Endothelial cell of umbilical vein (primary cell): ENCODE results near the gene KCTD10. TPM values are rescaled to one million over a fixed set of nuclear protein-coding genes. Genes with fewer than 3 reads are reported as not detected.
A peak's percentile ranks its signal among the peaks of the same experiment; 100 is the strongest.

Experiments
- BruUV-seq: library from RNA; stranded (reverse); fragments of 400-500 nt; replicated peaks from 2 replicates; lab custom pipeline; 2021; lab: Mats Ljungman, UMichigan
- CTCF ChIA-PET: fragments of 300-600, 350-600 bp; sonication (Branson Sonifier 250); formaldehyde crosslinking; loops from one replicate; lab custom pipeline; 2021; ENCODE audit warnings: antibody characterized with exemption, inconsistent platforms; lab: Charles Lee
- POLR2A ChIA-PET: fragments of 300-600, 350-600 bp; sonication (Branson Sonifier 250); formaldehyde crosslinking; loops from one replicate; lab custom pipeline; 2021; ENCODE audit warnings: antibody characterized with exemption, inconsistent platforms; lab: Charles Lee
- DNase-seq: peaks from one replicate; pipeline ENCODE4 v3.0.0-alpha.2; 2011; ENCODE audit warnings: low read depth, low spot score
- FAIRE-seq: peaks from 2 replicates; lab custom pipeline; 2011; peaks lifted over from hg19 to GRCh38; lab: Jason Lieb, UNC
- H2AFZ ChIP-seq: 2 replicates; pipeline ENCODE4 v1.6.0; 2012; ENCODE audit warnings: low read depth, low read length, control low read depth, inconsistent platforms
- H3K27ac ChIP-seq: 2 replicates; pipeline ENCODE4 v1.5.1; 2011; ENCODE audit warnings: low read depth, mild to moderate bottlenecking, control low read depth, low read length, moderate library complexity; ENCODE audit not compliant: insufficient read depth
- H3K27me3 ChIP-seq, 2 experiments: 2 replicates each; pipeline versions ENCODE4 v1.6.0 to v1.6.1; 2011; ENCODE audit warnings: low read length in 2 of 2, mixed read lengths in 1 of 2; ENCODE audit not compliant: control insufficient read depth in 2 of 2, insufficient read depth in 2 of 2
- H3K36me3 ChIP-seq, 2 experiments: 2 replicates in 1 of 2; 3 replicates in 1 of 2; pipeline ENCODE4 v1.5.1; 2011; ENCODE audit warnings: low read length in 2 of 2, mild to moderate bottlenecking in 1 of 2, moderate library complexity in 1 of 2; ENCODE audit not compliant: control insufficient read depth in 2 of 2, insufficient read depth in 2 of 2; ENCODE audit errors: extremely low read depth in 1 of 2
- H3K4me1 ChIP-seq: 3 replicates; pipeline ENCODE4 v1.5.1; 2011; ENCODE audit warnings: mild to moderate bottlenecking, low read length; ENCODE audit not compliant: control insufficient read depth, insufficient read depth; ENCODE audit errors: extremely low read depth
- H3K4me2 ChIP-seq: 2 replicates; pipeline ENCODE4 v1.6.1; 2011; ENCODE audit warnings: low read length, control low read depth, mixed read lengths; ENCODE audit not compliant: insufficient read depth
- H3K4me3 ChIP-seq, 3 experiments: fragments of 200-600 bp in 1 of 3; sonication (generic), shearing (Covaris generic) in 1 of 3; replicated peaks in 1 of 3; 2 replicates each; pipeline ENCODE4 v1.5.1; 2011 to 2016; ENCODE audit warnings: control low read depth in 3 of 3, low read length in 3 of 3, mild to moderate bottlenecking in 2 of 3, inconsistent platforms in 1 of 3, low read depth in 1 of 3, moderate library complexity in 1 of 3; ENCODE audit not compliant: insufficient read depth in 1 of 3
- H3K79me2 ChIP-seq: 2 replicates; pipeline ENCODE4 v1.6.0; 2012; ENCODE audit warnings: low read length, inconsistent platforms; ENCODE audit not compliant: control insufficient read depth, insufficient read depth
- H3K9ac ChIP-seq: replicated peaks from 2 replicates; pipeline ENCODE3; 2011; ENCODE audit warnings: low read length, control low read depth; ENCODE audit not compliant: insufficient read depth; ENCODE audit errors: extremely low read depth
- H3K9me1 ChIP-seq: replicated peaks from 3 replicates; pipeline ENCODE4 v1.6.0; 2011; ENCODE audit warnings: mild to moderate bottlenecking, low read length; ENCODE audit not compliant: control insufficient read depth, insufficient read depth; ENCODE audit errors: extremely low read depth
- H3K9me3 ChIP-seq: replicated peaks from 2 replicates; pipeline ENCODE4 v1.5.1; 2012; ENCODE audit warnings: low read length, inconsistent platforms; ENCODE audit not compliant: control insufficient read depth, insufficient read depth
- H4K20me1 ChIP-seq: replicated peaks from 2 replicates; pipeline ENCODE3; 2011; ENCODE audit warnings: mild to moderate bottlenecking, low read length; ENCODE audit not compliant: control insufficient read depth, insufficient read depth; ENCODE audit errors: extremely low read depth
- EZH2 ChIP-seq: IDR thresholded peaks from 2 replicates; pipeline ENCODE4 v1.6.1; 2012; ENCODE audit warnings: borderline replicate concordance, low read depth, mild to moderate bottlenecking, moderate library complexity, low read length, inconsistent platforms; ENCODE audit not compliant: severe bottlenecking
- FOS ChIP-seq: IDR thresholded peaks from 2 replicates; pipeline ENCODE4 v1.6.1; 2011; ENCODE audit warnings: mild to moderate bottlenecking, low read length, moderate library complexity, borderline replicate concordance; ENCODE audit not compliant: insufficient read depth
- GATA2 ChIP-seq: IDR thresholded peaks from 2 replicates; pipeline ENCODE4 v1.7.0; 2011; ENCODE audit warnings: low read depth, mild to moderate bottlenecking, moderate library complexity, mixed read lengths, low read length; ENCODE audit not compliant: insufficient read length, insufficient read depth
- JUN ChIP-seq: IDR thresholded peaks from 2 replicates; pipeline ENCODE4 v1.6.1; 2011; ENCODE audit warnings: borderline replicate concordance, low read depth; ENCODE audit not compliant: insufficient read length, insufficient read depth
- MYC ChIP-seq: IDR thresholded peaks from one replicate; pipeline ENCODE4 v1.6.1; 2011; ENCODE audit warnings: mild to moderate bottlenecking, low read depth, low read length
- POLR2A ChIP-seq: IDR thresholded peaks from 2 replicates; pipeline ENCODE4 v1.6.1; 2012; ENCODE audit warnings: low read depth, mild to moderate bottlenecking, control low read depth, low read length
- POLR2AphosphoS5 ChIP-seq: IDR thresholded peaks from 2 replicates; pipeline ENCODE4 v1.6.1; 2012; ENCODE audit warnings: low read depth, mild to moderate bottlenecking, control low read depth, low read length, moderate library complexity; ENCODE audit not compliant: insufficient read depth
- dilution Hi-C: fragments of 300-500 bp; cut with MboI; formaldehyde crosslinking; loops from one replicate; pipeline ENCODE4 v1.15.0; 2019; ENCODE audit warnings: low sequenced_read_pairs; ENCODE audit not compliant: extremely low pct_ligation_motif_present
- intact Hi-C: fragments of 100-400 bp; cut with micrococcal nuclease; formaldehyde crosslinking; loops from one replicate; pipeline ENCODE4 v1.10.0; 2022
- polyA plus RNA-seq, 4 experiments: library from polyadenylated mRNA; depleted of rRNA in 3 of 4; stranded (reverse) in 3 of 4; unstranded in 1 of 4; fragments of >200 nt; gene quantifications; 2 replicates each; pipeline versions ENCODE4 v1.2.1 to v1.2.3, GENCODE V29; 2011 to 2012; ENCODE audit warnings: missing spikeins in 1 of 4
- total RNA-seq: library from RNA; stranded (reverse); gene quantifications from 2 replicates; pipeline ENCODE4 v1.2.3, GENCODE V29; 2021
- TF ChIP-seq, protein P1 (sequence below), 2 donors: IDR thresholded peaks; 1 replicate in 1 of 2; 2 replicates in 1 of 2; pipeline ENCODE4 v1.5.1; 2011; ENCODE audit warnings: low read length in 2 of 2, mild to moderate bottlenecking in 2 of 2, moderate library complexity in 2 of 2, control low read depth in 1 of 2, inconsistent platforms in 1 of 2, low read depth in 1 of 2; ENCODE audit not compliant: insufficient read depth in 1 of 2; ENCODE audit errors: extremely low read depth in 1 of 2
- TF ChIP-seq, protein P2 (sequence below): IDR thresholded peaks from 2 replicates; pipeline ENCODE4 v1.6.1; 2011; ENCODE audit not compliant: insufficient read depth, insufficient read length

KCTD10 gene
- total and polyA plus RNA-seq, 2 donors (not counting 3 experiments of a cell fraction or from before 2014, with no cell fraction given) = 101 to 112 TPM

DNA sequence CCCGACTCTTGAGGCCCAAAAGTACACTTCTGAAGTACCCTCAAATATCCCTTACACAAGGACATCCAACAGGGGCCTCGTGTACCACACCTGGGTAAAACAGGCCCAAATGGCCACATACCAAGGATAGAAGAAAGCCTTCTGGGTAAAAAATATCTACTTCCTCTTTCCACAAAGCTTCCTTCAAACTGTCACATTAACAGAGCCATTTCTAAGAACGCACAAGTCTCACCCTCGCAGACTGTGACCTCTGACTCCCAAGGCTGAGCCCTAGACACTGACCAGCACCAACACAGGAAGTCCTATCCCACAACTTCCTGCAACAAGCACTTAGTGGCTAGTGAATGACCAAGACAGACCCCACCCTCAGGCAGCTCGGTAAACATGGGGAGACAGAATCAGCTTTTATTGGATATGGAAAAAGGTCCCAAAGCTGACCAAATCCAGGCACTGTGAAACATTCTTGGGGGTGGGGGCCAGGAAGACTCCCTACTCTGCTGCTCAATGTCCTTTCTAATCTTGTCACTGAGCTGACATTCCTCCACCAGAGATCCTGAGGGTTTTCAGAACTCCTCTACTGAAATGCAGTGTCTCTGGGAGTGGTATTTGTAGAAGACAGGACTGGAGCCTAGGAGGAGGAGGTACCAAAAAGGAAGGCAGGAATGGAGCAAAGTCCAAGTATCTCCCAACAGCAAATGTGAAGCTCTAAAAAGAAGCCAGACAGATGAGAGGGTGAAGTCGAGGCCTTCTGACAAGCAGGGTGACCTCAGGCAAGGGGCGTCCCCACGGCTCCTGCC, 15.9 kb downstream of the KCTD10 start:
- peaks cover 10 to 26% of the 10 kb centered on the region in 2 experiments for H3K36me3 ChIP-seq
- POLR2A ChIA-PET = interaction anchor here (0.9 kb wide), 1 partner anchor 16 kb away, joined by 3 read pairs; the partner anchor contains the start of genes KCTD10 and UBE3B

More for the DNA sequence above, 15.9 kb downstream of the KCTD10 start:
- peak overlapping the region; percentile 89 for H3K27ac ChIP-seq
- H3K9me1 ChIP-seq = no peaks in the 10 kb centered on the region
- CTCF ChIA-PET = interaction anchor here (1.2 to 5.1 kb wide), 7 partner anchors 12 to 58 kb away, joined by 3 to 47 read pairs (median 6); partner anchors contain the start of genes KCTD10 and UBE3B
- H3K4me3 ChIP-seq = no peak overlapping the region
- H2AFZ ChIP-seq = no peak overlapping the region
- intact Hi-C loops (loop anchor here (5.0 kb wide), 1 partner anchor 609 kb away; no protein-coding TSS in a partner anchor), dilution Hi-C loops (no loop called here)
- peaks cover 74% of the 10 kb centered on the region for H3K79me2 ChIP-seq
- H4K20me1 ChIP-seq = no peaks in the 10 kb centered on the region
- peak overlapping the region; percentile 40 for H3K9ac ChIP-seq
- FAIRE-seq = peak; percentile 93
- TF ChIP-seq MYC (no peak), POLR2AphosphoS5 (peak; percentile 68), JUN (no peak), POLR2A (no peak), EZH2 (no peak), FOS (peak; percentile 21), GATA2 (no peak)
- TF ChIP-seq, protein P1, sequence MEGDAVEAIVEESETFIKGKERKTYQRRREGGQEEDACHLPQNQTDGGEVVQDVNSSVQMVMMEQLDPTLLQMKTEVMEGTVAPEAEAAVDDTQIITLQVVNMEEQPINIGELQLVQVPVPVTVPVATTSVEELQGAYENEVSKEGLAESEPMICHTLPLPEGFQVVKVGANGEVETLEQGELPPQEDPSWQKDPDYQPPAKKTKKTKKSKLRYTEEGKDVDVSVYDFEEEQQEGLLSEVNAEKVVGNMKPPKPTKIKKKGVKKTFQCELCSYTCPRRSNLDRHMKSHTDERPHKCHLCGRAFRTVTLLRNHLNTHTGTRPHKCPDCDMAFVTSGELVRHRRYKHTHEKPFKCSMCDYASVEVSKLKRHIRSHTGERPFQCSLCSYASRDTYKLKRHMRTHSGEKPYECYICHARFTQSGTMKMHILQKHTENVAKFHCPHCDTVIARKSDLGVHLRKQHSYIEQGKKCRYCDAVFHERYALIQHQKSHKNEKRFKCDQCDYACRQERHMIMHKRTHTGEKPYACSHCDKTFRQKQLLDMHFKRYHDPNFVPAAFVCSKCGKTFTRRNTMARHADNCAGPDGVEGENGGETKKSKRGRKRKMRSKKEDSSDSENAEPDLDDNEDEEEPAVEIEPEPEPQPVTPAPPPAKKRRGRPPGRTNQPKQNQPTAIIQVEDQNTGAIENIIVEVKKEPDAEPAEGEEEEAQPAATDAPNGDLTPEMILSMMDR (IDR thresholded peaks at IDR 0.05; ENCODE audit: extremely low read depth in 1 of 2, insufficient read depth in 1 of 2, low read depth in 1 of 2, low read length in 2 of 2) = no peak
- TF ChIP-seq, protein P2, sequence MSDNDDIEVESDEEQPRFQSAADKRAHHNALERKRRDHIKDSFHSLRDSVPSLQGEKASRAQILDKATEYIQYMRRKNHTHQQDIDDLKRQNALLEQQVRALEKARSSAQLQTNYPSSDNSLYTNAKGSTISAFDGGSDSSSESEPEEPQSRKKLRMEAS = no peak
- DNase-seq = peak; percentile 64
- H3K27me3 ChIP-seq = no peaks in the 10 kb centered on the region
- peak overlapping the region; percentile 66 for H3K4me2 ChIP-seq
- no peaks in the 10 kb centered on the region for H3K9me3 ChIP-seq
- H3K4me1 ChIP-seq = peaks cover 72% of the 10 kb centered on the region
- no TSS peak for BruUV-seq
